Liver (tissue), 9 donors: Measurements from ENCODE around the gene EN1. TPM values are rescaled to one million over a fixed set of nuclear protein-coding genes. Genes with fewer than 3 reads are reported as not detected.
A peak's percentile ranks its signal among the peaks of the same experiment; 100 is the strongest.

Experiments used
- DNase-seq: peaks from one replicate; pipeline ENCODE4 v3.0.0-alpha.2; 2017; ENCODE audit warnings: low spot score
- H3K27ac ChIP-seq, 2 donors: one replicate each; pipeline ENCODE4 v1.7.0; 2013; ENCODE audit warnings: inconsistent platforms in 2 of 2, low read length in 2 of 2, control low read depth in 1 of 2, low read depth in 1 of 2, mild to moderate bottlenecking in 1 of 2
- H3K27me3 ChIP-seq, 4 donors: one replicate each; pipeline versions ENCODE4 v1.6.1 to v1.7.0; 2013; ENCODE audit warnings: low read length in 3 of 4, inconsistent platforms in 1 of 4, mild to moderate bottlenecking in 1 of 4, moderate library complexity in 1 of 4; ENCODE audit not compliant: control insufficient read depth in 4 of 4, insufficient read depth in 4 of 4
- H3K36me3 ChIP-seq, 4 donors: one replicate each; pipeline versions ENCODE4 v1.6.1 to v1.7.0; 2013; ENCODE audit warnings: low read length in 3 of 4, mild to moderate bottlenecking in 3 of 4, low read depth in 1 of 4, moderate library complexity in 1 of 4; ENCODE audit not compliant: control insufficient read depth in 4 of 4, insufficient read depth in 3 of 4
- H3K4me1 ChIP-seq, 4 donors: one replicate each; pipeline versions ENCODE4 v1.6.1 to v1.7.0; 2013; ENCODE audit warnings: low read length in 3 of 4, mild to moderate bottlenecking in 3 of 4, moderate library complexity in 1 of 4; ENCODE audit not compliant: control insufficient read depth in 4 of 4, insufficient read depth in 4 of 4
- H3K4me3 ChIP-seq, 3 donors: one replicate each; pipeline versions ENCODE4 v1.6.1 to v1.7.0; 2013; ENCODE audit warnings: low read length in 3 of 3, control low read depth in 1 of 3, low read depth in 1 of 3, mild to moderate bottlenecking in 1 of 3
- H3K9ac ChIP-seq, 2 donors: one replicate each; pipeline ENCODE4 v1.7.0; 2013; ENCODE audit warnings: low read length in 2 of 2, mild to moderate bottlenecking in 2 of 2, moderate library complexity in 2 of 2, control low read depth in 1 of 2, low read depth in 1 of 2
- H3K9me3 ChIP-seq, 4 donors: one replicate each; pipeline versions ENCODE4 v1.6.1 to v1.7.0; 2013; ENCODE audit warnings: low read length in 3 of 4; ENCODE audit not compliant: control insufficient read depth in 4 of 4
- FOXA1 ChIP-seq: IDR thresholded peaks from 2 replicates; pipeline ENCODE4 v1.6.1; 2016; ENCODE audit warnings: antibody characterized with exemption
- FOXA2 ChIP-seq: IDR thresholded peaks from 2 replicates; pipeline ENCODE4 v1.6.1; 2016; ENCODE audit warnings: antibody characterized with exemption
- HNF4A ChIP-seq, 2 donors: conservative IDR thresholded peaks; 2 replicates each; pipeline ENCODE4 v1.6.1; 2016; ENCODE audit warnings: antibody characterized with exemption in 2 of 2, mild to moderate bottlenecking in 2 of 2
- HNF4G ChIP-seq: IDR thresholded peaks from 2 replicates; pipeline ENCODE4 v1.6.1; 2016; ENCODE audit warnings: antibody characterized with exemption
- RAD21 ChIP-seq, 2 donors: IDR thresholded peaks; 2 replicates each; pipeline ENCODE4 v1.6.1; 2016; ENCODE audit warnings: antibody characterized with exemption in 2 of 2, mild to moderate bottlenecking in 2 of 2
- RXRA ChIP-seq, 2 donors: IDR thresholded peaks; 2 replicates each; pipeline ENCODE4 v1.6.1; 2017 to 2018; ENCODE audit warnings: antibody characterized with exemption in 2 of 2, mild to moderate bottlenecking in 1 of 2
- SP1 ChIP-seq: IDR thresholded peaks from 2 replicates; pipeline ENCODE4 v1.6.1; 2018; ENCODE audit warnings: antibody characterized with exemption, mild to moderate bottlenecking
- WGBS: extraction: QIAGEN DNeasy Blood & Tissue Kit; methylation state at CpG from one replicate; pipeline ENCODE4 v1.1.7; 2013; 5-methylcytosine and 5-hydroxymethylcytosine counted together
- polyA plus RNA-seq, 2 donors: library from polyadenylated mRNA; stranded (reverse) in 1 of 2; unstranded in 1 of 2; fragments of 200-250 nt in 1 of 2; fragments of >200 nt in 1 of 2; fragmentation: Nextera tagmentation in 1 of 2; extraction: Ambion mirVana in 1 of 2; gene quantifications; one replicate each; pipeline versions ENCODE4 v1.2.1 to v1.2.3, GENCODE V29; 2013 to 2015
- total RNA-seq, 2 donors: library from RNA; depleted of rRNA; stranded (reverse); fragments of >200 nt; gene quantifications; one replicate each; pipeline ENCODE4 v1.2.3, GENCODE V29; 2014
- TF ChIP-seq, protein P1 (sequence below): IDR thresholded peaks from 2 replicates; pipeline ENCODE4 v1.6.1; 2016; ENCODE audit warnings: antibody characterized with exemption
- TF ChIP-seq, protein P2 (sequence below): fragments of 150-350 bp; IDR thresholded peaks from 2 replicates; pipeline ENCODE4 v1.5.1; 2017; ENCODE audit warnings: improper control_type of control experiment, low read depth, low read length; ENCODE audit not compliant: missing input control
- TF ChIP-seq, protein P3 (sequence below): IDR thresholded peaks from 2 replicates; pipeline ENCODE4 v1.6.1; 2016; ENCODE audit warnings: antibody characterized with exemption, mild to moderate bottlenecking
- TF ChIP-seq, protein P4 (sequence below): IDR thresholded peaks from 2 replicates; pipeline ENCODE4 v1.6.1; 2016; ENCODE audit warnings: antibody characterized with exemption
- TF ChIP-seq, protein P5 (sequence below): IDR thresholded peaks from 2 replicates; pipeline ENCODE4 v1.6.1; 2016; ENCODE audit warnings: antibody characterized with exemption
- donor health status: healthy.
- donor health status: healthy.
- donor health status: healthy.
- donor health status: healthy.
- donor health status: healthy.

EN1 gene
- total and polyA plus RNA-seq, 4 donors: not detected

DNA sequence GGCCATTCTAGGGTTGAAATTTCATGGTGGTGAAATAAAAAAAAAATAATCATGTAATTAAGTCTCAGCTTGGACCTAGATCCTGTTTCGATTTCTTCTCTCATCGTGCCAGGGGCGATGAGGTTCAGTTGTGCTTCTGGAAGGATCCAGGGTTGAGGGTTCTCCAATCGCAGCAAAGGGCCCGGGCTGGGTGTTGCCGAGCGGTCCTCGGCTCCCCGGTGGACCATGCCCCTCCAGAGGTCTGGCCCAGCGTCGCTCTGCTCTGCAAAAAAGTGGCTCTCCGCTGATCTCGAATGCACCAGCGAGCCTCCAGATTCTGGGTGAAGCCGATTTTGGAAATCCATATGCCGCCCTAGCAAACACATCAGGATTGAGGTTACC, 39.0 kb downstream of the EN1 start:
- Histone ChIP-seq H3K36me3 (no peaks in the 10 kb centered on the region), H3K27me3 (peaks cover 0 to 9% (median 0%) of the 10 kb centered on the region in 4 donors), H3K9me3 (no peaks in the 10 kb centered on the region), H3K27ac (no peak overlapping the region), H3K4me1 (peaks cover 0 to 9% (median 5%) of the 10 kb centered on the region in 4 donors), H3K4me3 (peak overlapping the region in 2 of 3 donors; percentile 4 to 34), H3K9ac (no peak overlapping the region)
- 9% methylated on average over 16 of the region's 16 CpGs for WGBS
- DNase-seq: no peak
- TF ChIP-seq FOXA2 (no peak), HNF4A (conservative IDR thresholded peaks at IDR 0.05) (no peak)
- TF ChIP-seq, protein P1, sequence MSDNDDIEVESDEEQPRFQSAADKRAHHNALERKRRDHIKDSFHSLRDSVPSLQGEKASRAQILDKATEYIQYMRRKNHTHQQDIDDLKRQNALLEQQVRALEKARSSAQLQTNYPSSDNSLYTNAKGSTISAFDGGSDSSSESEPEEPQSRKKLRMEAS: peak; percentile 12

DNA sequence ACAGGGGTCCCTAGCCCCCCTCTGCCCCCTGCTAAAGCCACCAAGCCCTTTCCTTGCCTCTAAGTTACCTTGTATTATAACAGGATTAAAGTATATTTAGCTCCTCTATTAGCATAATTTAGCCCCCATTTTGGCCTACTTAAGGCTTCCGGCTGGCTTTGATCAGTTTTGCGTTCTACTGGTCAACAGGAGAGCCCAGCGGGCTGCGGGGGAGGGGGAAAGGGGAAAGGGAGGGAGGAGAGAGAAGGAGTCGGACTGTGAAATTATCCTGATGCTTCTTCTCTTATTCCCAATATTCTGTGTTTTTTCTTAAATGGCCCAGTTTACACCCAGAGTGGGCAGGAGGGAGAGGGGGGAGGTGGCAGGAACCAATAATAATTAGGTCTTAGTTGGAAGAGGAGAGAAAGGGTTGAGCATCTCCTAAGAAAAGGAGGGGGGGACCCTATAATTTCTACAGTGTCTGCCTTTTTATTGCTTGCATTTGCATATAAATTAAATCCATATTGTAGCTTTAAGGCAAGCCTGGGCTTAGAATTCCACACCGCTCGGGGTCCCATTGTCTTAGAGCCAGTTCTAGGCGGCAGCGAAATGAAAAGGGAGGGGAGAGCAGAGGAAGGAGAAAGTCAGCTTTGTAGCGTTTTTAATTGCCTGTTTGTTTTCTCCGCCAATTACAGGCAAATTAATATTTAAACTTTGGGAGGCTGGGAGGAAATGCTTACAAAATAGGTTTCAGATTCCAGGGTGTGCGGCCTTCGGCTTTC, 39.6 kb downstream of the EN1 start:
- peaks cover 0 to 7% (median under 1%) of the 10 kb centered on the region in 4 donors for H3K27me3 ChIP-seq
- no peak overlapping the region for H3K9ac ChIP-seq
- no peak for TF ChIP-seq HNF4G
- no peak for TF ChIP-seq FOXA1
- TF ChIP-seq RAD21 (IDR thresholded peaks at IDR 0.05): no peak
- TF ChIP-seq, protein P2, sequence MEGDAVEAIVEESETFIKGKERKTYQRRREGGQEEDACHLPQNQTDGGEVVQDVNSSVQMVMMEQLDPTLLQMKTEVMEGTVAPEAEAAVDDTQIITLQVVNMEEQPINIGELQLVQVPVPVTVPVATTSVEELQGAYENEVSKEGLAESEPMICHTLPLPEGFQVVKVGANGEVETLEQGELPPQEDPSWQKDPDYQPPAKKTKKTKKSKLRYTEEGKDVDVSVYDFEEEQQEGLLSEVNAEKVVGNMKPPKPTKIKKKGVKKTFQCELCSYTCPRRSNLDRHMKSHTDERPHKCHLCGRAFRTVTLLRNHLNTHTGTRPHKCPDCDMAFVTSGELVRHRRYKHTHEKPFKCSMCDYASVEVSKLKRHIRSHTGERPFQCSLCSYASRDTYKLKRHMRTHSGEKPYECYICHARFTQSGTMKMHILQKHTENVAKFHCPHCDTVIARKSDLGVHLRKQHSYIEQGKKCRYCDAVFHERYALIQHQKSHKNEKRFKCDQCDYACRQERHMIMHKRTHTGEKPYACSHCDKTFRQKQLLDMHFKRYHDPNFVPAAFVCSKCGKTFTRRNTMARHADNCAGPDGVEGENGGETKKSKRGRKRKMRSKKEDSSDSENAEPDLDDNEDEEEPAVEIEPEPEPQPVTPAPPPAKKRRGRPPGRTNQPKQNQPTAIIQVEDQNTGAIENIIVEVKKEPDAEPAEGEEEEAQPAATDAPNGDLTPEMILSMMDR: no peak
- TF ChIP-seq, protein P3, sequence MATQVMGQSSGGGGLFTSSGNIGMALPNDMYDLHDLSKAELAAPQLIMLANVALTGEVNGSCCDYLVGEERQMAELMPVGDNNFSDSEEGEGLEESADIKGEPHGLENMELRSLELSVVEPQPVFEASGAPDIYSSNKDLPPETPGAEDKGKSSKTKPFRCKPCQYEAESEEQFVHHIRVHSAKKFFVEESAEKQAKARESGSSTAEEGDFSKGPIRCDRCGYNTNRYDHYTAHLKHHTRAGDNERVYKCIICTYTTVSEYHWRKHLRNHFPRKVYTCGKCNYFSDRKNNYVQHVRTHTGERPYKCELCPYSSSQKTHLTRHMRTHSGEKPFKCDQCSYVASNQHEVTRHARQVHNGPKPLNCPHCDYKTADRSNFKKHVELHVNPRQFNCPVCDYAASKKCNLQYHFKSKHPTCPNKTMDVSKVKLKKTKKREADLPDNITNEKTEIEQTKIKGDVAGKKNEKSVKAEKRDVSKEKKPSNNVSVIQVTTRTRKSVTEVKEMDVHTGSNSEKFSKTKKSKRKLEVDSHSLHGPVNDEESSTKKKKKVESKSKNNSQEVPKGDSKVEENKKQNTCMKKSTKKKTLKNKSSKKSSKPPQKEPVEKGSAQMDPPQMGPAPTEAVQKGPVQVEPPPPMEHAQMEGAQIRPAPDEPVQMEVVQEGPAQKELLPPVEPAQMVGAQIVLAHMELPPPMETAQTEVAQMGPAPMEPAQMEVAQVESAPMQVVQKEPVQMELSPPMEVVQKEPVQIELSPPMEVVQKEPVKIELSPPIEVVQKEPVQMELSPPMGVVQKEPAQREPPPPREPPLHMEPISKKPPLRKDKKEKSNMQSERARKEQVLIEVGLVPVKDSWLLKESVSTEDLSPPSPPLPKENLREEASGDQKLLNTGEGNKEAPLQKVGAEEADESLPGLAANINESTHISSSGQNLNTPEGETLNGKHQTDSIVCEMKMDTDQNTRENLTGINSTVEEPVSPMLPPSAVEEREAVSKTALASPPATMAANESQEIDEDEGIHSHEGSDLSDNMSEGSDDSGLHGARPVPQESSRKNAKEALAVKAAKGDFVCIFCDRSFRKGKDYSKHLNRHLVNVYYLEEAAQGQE: no peak
- peak overlapping the region in 1 of 3 donors; percentile 34 for H3K4me3 ChIP-seq
- 48% methylated on average over 13 of the region's 13 CpGs for WGBS
- DNase-seq: no peak
- H3K9me3 ChIP-seq: no peaks in the 10 kb centered on the region
- no peaks in the 10 kb centered on the region for H3K36me3 ChIP-seq
- H3K27ac ChIP-seq: no peak overlapping the region
- H3K4me1 ChIP-seq: peaks cover 0 to 9% (median 5%) of the 10 kb centered on the region in 4 donors

DNA sequence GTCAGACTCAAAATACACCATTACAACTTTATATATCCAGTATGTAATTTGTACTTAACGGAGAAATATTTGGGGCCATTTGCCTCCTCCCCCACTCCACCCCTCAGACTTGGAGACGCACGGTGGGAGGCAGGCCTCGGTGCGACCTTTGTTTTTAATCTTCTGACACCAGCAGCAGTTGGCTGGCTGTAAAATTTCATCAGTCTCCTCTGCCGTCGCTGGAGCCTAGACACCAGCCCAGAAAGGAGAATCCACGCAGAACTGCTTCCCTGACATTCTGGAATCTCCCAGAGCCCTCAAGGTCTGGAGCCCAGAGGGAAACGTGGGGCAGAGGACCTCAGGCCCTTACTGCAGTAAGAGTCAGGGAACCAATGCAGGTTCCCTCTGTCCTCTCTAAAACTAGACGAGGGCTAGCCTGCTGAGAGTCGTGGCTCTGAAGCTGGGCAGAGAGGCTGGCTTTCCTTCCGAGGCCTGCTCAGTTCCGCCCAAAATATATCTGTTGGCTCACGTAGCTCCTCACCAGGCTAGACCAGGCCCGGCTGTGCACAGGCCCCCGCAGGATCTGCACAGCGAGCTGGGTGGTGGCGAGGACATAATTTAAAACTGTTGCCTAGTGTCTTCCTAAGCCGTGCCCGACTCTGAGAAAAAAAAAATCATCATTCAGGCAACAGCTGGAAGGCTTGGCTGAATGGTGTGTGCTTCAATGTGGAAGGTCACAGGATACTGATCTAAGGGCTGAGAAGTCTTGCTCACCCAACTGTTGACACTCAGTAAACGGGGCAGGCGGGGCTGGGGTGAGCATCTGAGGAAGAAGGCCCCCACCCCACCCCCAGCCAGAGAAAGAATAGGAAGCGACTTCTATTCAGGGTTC, 40.4 kb downstream of the EN1 start:
- no peaks in the 10 kb centered on the region for H3K9me3 ChIP-seq
- peaks cover 0 to 9% (median 5%) of the 10 kb centered on the region in 4 donors for H3K4me1 ChIP-seq
- DNase-seq: no peak
- WGBS: 65% methylated on average over 23 of the region's 23 CpGs
- H3K36me3 ChIP-seq: no peaks in the 10 kb centered on the region
- peaks cover 0 to 6% (median under 1%) of the 10 kb centered on the region in 4 donors for H3K27me3 ChIP-seq
- no peak overlapping the region for H3K9ac ChIP-seq
- H3K4me3 ChIP-seq: no peak overlapping the region
- H3K27ac ChIP-seq: no peak overlapping the region
- TF ChIP-seq, protein P3: no peak
- TF ChIP-seq HNF4A (conservative IDR thresholded peaks at IDR 0.05) (no peak), HNF4G (no peak), RXRA (IDR thresholded peaks at IDR 0.05) (no peak), SP1 (no peak), FOXA1 (no peak)
- TF ChIP-seq, protein P4, sequence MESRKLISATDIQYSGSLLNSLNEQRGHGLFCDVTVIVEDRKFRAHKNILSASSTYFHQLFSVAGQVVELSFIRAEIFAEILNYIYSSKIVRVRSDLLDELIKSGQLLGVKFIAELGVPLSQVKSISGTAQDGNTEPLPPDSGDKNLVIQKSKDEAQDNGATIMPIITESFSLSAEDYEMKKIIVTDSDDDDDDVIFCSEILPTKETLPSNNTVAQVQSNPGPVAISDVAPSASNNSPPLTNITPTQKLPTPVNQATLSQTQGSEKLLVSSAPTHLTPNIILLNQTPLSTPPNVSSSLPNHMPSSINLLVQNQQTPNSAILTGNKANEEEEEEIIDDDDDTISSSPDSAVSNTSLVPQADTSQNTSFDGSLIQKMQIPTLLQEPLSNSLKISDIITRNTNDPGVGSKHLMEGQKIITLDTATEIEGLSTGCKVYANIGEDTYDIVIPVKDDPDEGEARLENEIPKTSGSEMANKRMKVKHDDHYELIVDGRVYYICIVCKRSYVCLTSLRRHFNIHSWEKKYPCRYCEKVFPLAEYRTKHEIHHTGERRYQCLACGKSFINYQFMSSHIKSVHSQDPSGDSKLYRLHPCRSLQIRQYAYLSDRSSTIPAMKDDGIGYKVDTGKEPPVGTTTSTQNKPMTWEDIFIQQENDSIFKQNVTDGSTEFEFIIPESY: no peak
- TF ChIP-seq, protein P5, sequence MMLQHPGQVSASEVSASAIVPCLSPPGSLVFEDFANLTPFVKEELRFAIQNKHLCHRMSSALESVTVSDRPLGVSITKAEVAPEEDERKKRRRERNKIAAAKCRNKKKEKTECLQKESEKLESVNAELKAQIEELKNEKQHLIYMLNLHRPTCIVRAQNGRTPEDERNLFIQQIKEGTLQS: no peak
